Measurements from ENCODE around the gene GRK5. TPM values are rescaled to one million over a fixed set of nuclear protein-coding genes. Genes with fewer than 3 reads are reported as not detected.

GRK5 gene
- total and polyA plus RNA-seq, 8 donors = 34.6 to 60.8 (median 54.5) TPM

- Histone ChIP-seq H3K36me3 (no peaks in the 10 kb centered on the region), H3K4me1 (peaks cover 25 to 58% of the 10 kb centered on the region in 2 donors), H3K4me3 (no peak overlapping the region), H3K27ac (peak overlapping the region in 1 of 2 donors; percentile 74), H3K27me3 (no peaks in the 10 kb centered on the region), H3K9me3 (no peaks in the 10 kb centered on the region)
- DNase-seq (no peak), ATAC-seq (no peak)
- TF ChIP-seq CTCF (IDR thresholded peaks at IDR 0.05) = no peak
- intact Hi-C loops (cut with DNase I) = no loop called here
Measured at GRCh38 chr10:119371704-119372663, 164.6 kb downstream of the GRK5 start.

DNA sequence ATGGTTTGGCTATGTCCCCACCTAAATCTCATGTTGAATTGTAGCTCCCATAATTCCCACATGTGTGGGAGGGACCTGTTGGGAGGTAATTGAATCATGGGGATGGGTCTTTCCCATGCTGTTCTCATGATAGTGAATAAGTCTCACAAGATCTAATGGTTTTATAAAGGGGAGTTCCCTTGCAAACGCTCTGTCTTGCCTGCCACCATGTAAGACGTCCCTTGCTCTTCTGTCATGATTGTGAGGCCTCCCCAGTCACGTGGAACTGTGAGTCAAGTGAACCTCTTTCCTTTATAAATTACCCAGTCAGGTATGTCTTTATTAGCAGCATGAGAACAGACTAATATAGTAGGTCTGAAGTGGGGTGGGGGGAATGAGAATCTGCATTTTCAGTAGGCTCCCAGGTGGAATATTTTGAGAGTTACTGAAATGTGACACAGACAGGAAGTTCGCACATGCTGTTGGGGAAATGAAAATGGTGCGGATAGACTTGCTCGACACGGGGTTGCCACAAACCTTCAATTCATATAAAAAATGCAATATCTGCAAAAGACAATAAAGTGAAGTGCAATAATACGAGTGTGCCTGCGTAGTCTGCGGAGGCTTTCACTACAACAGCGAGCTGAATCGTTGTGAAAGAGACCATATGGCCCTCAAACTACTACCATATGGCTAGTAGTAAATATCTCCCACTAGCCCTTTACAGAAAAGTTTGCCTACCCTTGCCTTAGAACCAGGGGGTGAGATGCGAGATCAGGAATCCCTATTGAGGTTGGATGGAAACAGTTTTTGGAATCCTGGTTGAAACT lies 166.1 kb downstream of the GRK5 start:
- intact Hi-C loops (cut with DNase I) = no loop called here
- H3K27me3 ChIP-seq = no peaks in the 10 kb centered on the region
- no peaks in the 10 kb centered on the region for H3K9me3 ChIP-seq
- peaks cover 25 to 44% of the 10 kb centered on the region in 2 donors for H3K4me1 ChIP-seq
- no peaks in the 10 kb centered on the region for H3K36me3 ChIP-seq
- TF ChIP-seq CTCF (IDR thresholded peaks at IDR 0.05) = no peak
- DNase-seq (no peak), ATAC-seq (no peak)
- no peak overlapping the region for H3K27ac ChIP-seq
- no peak overlapping the region for H3K4me3 ChIP-seq

- intact Hi-C loops (cut with DNase I) = no loop called here
- no peaks in the 10 kb centered on the region for H3K9me3 ChIP-seq
- no peak for ATAC-seq
- no peak for TF ChIP-seq CTCF (IDR thresholded peaks at IDR 0.05)
- H3K27ac ChIP-seq = no peak overlapping the region
- no peaks in the 10 kb centered on the region for H3K36me3 ChIP-seq
- no peaks in the 10 kb centered on the region for H3K27me3 ChIP-seq
- no peak for DNase-seq
- H3K4me1 ChIP-seq = peaks cover 20 to 37% of the 10 kb centered on the region in 2 donors
- H3K4me3 ChIP-seq = no peak overlapping the region
Measured at GRCh38 chr10:119374236-119374635, 166.9 kb downstream of the GRK5 start.

GRCh38 chr10:119375574-119376272 lies 168.4 kb downstream of the GRK5 start:
- ATAC-seq (no peak), DNase-seq (peak in 1 of 4 donors; percentile 39)
- H3K9me3 ChIP-seq = no peaks in the 10 kb centered on the region
- H3K4me1 ChIP-seq = peaks cover 7 to 23% of the 10 kb centered on the region in 2 donors
- no peak overlapping the region for H3K27ac ChIP-seq
- no peak for TF ChIP-seq CTCF (IDR thresholded peaks at IDR 0.05)
- intact Hi-C loops (cut with DNase I) = no loop called here
- no peak overlapping the region for H3K4me3 ChIP-seq
- peaks cover 0 to 2% of the 10 kb centered on the region in 2 donors for H3K36me3 ChIP-seq
- no peaks in the 10 kb centered on the region for H3K27me3 ChIP-seq

All from left lung (tissue), 10 donors.